Astrocyte of the spinal cord (primary cell): ENCODE results near the gene TMEM63C.
A peak's percentile ranks its signal among the peaks of the same experiment; 100 is the strongest.

Source experiments
- DNase-seq: peaks from one replicate; pipeline ENCODE4 v3.0.0; 2011; ENCODE audit warnings: low read depth, low spot score
- H3K4me3 ChIP-seq: 2 replicates; pipeline ENCODE4 v1.5.1; 2011; ENCODE audit warnings: low read depth, mild to moderate bottlenecking, low read length, moderate library complexity
- CTCF ChIP-seq: IDR thresholded peaks from 2 replicates; pipeline ENCODE4 v1.5.1; 2012; ENCODE audit warnings: low read depth, mild to moderate bottlenecking, low read length, inconsistent platforms
- in situ Hi-C: cut with HindIII; loops from 2 replicates; pipeline ENCODE4 v1.10.0; 2017; ENCODE audit warnings: low sequenced_read_pairs

Gene TMEM63C

GRCh38 chr14:77206877-77207389, 25.3 kb downstream of the TMEM63C start:
- no peak for TF ChIP-seq CTCF
- no peak for DNase-seq
- H3K4me3 ChIP-seq, result no peak overlapping the region
- in situ Hi-C loops, result no loop called here

- no peak for TF ChIP-seq CTCF
- in situ Hi-C loops, result no loop called here
- DNase-seq, result peak; percentile 49
- no peak overlapping the region for H3K4me3 ChIP-seq
These were observed 26.8 kb downstream of the TMEM63C start for GRCh38 chr14:77208291-77208978.

- no peak for TF ChIP-seq CTCF
- in situ Hi-C loops, result no loop called here
- no peak for DNase-seq
- no peak overlapping the region for H3K4me3 ChIP-seq
These were observed 27.4 kb downstream of the TMEM63C start for GRCh38 chr14:77208979-77209318.

GRCh38 chr14:77212097-77212870, 30.7 kb downstream of the TMEM63C start:
- no peak for DNase-seq
- no peak overlapping the region for H3K4me3 ChIP-seq
- TF ChIP-seq CTCF, result no peak
- in situ Hi-C loops, result no loop called here

- peak; percentile 77 for TF ChIP-seq CTCF
- in situ Hi-C loops, result no loop called here
- H3K4me3 ChIP-seq, result no peak overlapping the region
- DNase-seq, result peak; percentile 5
These were observed 31.5 kb downstream of the TMEM63C start for GRCh38 chr14:77212943-77213678.

- no peak overlapping the region for H3K4me3 ChIP-seq
- in situ Hi-C loops, result no loop called here
- TF ChIP-seq CTCF, result no peak
- no peak for DNase-seq
These were observed 32.0 kb downstream of the TMEM63C start for GRCh38 chr14:77213679-77214016.
